Activated naive CD4-positive, alpha-beta T cell treated with anti-CD3 and anti-CD28 coated beads, Interleukin-2, amount 50 U/mL, for 72 hours (primary cell): ENCODE results near the gene UBXN7. TPM values are rescaled to one million over a fixed set of nuclear protein-coding genes. Genes with fewer than 3 reads are reported as not detected.
"Not testable (repeated sequence)": the region's sequence is repeated elsewhere in the genome, so short reads cannot be mapped to it uniquely, and the experiment has no call there.

Experiments used
- ATAC-seq, 2 donors: fragments of 150-1000 bp; cut with Tn5 transposase; 2 replicates each; pipeline ENCODE4 v1.10.0; 2021; ENCODE audit warnings: mild to moderate bottlenecking in 2 of 2, moderate library complexity in 2 of 2
- DNase-seq, 2 donors: peaks; one replicate each; pipeline ENCODE4 v3.0.0; 2021 to 2022; ENCODE audit warnings: low spot score in 2 of 2
- H3K27ac Mint-ChIP-seq, 2 donors: one replicate each; pipeline ENCODE4 v1.8.0; 2022; ENCODE audit warnings: mild to moderate bottlenecking in 2 of 2, mixed read lengths in 2 of 2
- H3K36me3 Mint-ChIP-seq, 2 donors: one replicate each; pipeline ENCODE4 v1.8.0; 2022; ENCODE audit warnings: mixed read lengths in 2 of 2
- H3K9me3 Mint-ChIP-seq, 2 donors: one replicate each; pipeline ENCODE4 v1.8.0; 2022; ENCODE audit warnings: mixed read lengths in 2 of 2
- total RNA-seq, 2 donors: library from RNA; stranded (reverse); gene quantifications; one replicate each; pipeline ENCODE4 v1.2.3, GENCODE V29; 2022

UBXN7 gene
- total RNA-seq, 2 donors from 2014 or later: 78.1 to 101 TPM

DNA sequence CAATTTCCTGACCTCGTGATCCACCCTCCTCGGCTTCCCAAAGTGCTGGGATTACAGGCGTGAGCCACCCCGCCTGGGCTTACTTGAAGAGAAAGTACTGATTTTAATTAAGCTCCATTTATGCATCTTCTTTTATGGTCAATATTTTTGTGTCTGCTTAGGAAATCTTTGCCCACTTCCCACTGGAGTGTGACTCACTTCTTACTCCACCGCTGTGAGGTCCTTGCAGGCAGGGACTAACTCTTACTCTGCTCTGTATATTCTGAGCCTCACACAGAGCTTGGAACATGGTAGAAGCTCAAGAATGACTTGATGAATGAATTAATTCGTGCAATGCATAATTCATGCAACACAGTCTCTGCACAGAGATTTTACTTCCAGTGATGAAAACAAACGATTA is 91.1 kb downstream of the UBXN7 start:
- H3K9me3 Mint-ChIP-seq: no peaks in the 10 kb centered on the region
- H3K36me3 Mint-ChIP-seq: no peaks in the 10 kb centered on the region
- H3K27ac Mint-ChIP-seq: no peak overlapping the region
- ATAC-seq (no peak), DNase-seq (no peak)

DNA sequence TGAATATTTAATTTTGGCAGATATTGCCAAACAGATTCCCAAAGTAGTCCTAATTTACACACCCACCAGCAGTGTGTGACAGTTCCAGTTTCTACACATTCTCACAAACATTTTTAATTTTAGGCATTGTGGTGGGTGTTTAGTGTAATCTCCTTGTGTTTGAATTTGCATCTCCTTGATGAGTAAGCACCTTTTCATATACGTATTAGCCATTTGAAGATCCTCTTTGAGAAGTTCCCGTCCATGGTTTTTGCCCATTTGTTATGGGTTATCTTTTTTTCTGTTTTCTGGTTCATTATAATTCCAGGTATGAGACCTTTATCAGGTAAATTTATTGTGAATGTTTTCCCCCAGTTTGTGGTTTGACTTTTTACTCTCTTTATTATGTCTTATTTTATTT is 91.8 kb downstream of the UBXN7 start:
- no peak for ATAC-seq
- Mint-ChIP-seq H3K27ac (no peak overlapping the region), H3K36me3 (no peaks in the 10 kb centered on the region), H3K9me3 (no peaks in the 10 kb centered on the region)
- DNase-seq: no peak

- Mint-ChIP-seq H3K36me3 (no peaks in the 10 kb centered on the region), H3K9me3 (no peaks in the 10 kb centered on the region), H3K27ac (no peak overlapping the region)
- DNase-seq (no peak), ATAC-seq (no peak)
These were observed 92.6 kb downstream of the UBXN7 start for GRCh38 chr3:196339493-196340254.

GRCh38 chr3:196339044-196339443 is 93.2 kb downstream of the UBXN7 start:
- Mint-ChIP-seq H3K36me3 (no peaks in the 10 kb centered on the region), H3K9me3 (no peaks in the 10 kb centered on the region), H3K27ac (no peak overlapping the region)
- ATAC-seq: no peak
- no peak for DNase-seq

- no peak for ATAC-seq
- Mint-ChIP-seq H3K9me3 (no peaks in the 10 kb centered on the region), H3K36me3 (no peaks in the 10 kb centered on the region), H3K27ac (no peak overlapping the region)
- no peak for DNase-seq
These were observed 95.7 kb downstream of the UBXN7 start for GRCh38 chr3:196336319-196337145.

DNA sequence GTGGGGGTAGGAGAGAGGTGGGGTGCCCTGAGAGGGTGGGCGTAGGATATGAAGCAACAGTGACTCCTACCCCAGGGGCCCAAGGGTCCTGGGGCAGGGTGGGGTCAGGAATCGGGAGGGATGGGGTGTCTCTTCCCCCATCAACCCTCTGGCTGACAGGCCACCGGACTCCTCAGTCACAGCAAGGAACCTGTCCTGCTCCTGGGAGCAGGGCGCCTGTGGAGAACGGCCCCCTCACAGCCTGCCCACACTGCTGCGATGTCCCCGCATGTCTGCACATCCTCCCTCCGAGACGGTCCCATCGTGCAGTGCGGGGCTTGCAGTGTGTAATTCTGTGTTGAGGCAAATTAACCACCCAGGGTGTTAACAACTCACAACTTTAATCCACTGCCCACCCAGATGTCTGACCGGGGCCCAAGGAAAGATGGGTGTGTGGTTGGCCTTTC is 96.7 kb downstream of the UBXN7 start:
- no peak overlapping the region for H3K27ac Mint-ChIP-seq
- DNase-seq: no peak
- H3K36me3 Mint-ChIP-seq: no peaks in the 10 kb centered on the region
- no peak for ATAC-seq
- H3K9me3 Mint-ChIP-seq: no peaks in the 10 kb centered on the region

DNA sequence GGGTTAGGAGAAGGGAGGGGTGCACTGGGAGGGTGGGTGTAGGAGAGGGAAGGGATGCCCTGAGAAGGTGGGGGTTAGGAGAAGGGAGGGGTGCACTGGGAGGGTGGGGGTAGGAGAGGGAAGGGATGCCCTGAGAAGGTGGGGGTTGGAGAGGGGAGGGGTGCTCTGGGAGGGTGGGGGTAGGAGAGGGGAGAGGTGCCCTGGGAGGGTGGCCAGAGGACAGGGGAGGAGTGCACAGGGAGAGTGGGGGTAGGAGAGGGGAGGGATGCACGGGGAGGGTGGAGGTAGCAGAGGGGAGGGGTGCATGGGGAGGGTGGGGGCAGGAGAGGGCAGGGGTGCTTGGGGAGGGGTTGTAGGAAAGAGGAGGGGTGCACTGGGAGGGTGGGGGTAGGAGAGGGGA is 97.2 kb downstream of the UBXN7 start:
- DNase-seq (no peak), ATAC-seq (no peak)
- Mint-ChIP-seq H3K36me3 (no peaks in the 10 kb centered on the region), H3K27ac (no peak overlapping the region), H3K9me3 (no peaks in the 10 kb centered on the region)

DNA sequence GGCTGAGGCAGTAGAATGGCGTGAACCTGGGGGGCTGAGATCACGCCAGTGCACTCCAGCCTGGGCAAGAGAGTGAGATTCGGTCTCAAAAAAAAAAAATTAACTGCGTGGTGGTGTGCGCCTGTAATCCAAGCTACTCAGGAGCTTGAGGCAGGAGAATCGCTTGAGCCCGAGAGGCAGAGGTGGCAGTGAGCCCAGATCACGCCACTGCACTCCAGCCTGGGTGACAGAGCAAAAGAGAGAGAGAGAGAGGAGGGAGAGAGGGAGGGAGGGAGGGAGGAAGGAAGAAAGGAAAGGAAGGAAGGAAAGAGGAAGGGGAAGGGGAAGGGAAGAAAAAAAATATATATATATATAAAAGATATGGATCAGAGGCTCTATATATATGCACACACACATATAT is 100.1 kb downstream of the UBXN7 start:
- no peaks in the 10 kb centered on the region for H3K9me3 Mint-ChIP-seq
- H3K27ac Mint-ChIP-seq: no peak overlapping the region
- no peak for ATAC-seq
- H3K36me3 Mint-ChIP-seq: no peaks in the 10 kb centered on the region
- DNase-seq: no peak

GRCh38 chr3:196327405-196327804 is 104.8 kb downstream of the UBXN7 start:
- DNase-seq (no peak), ATAC-seq (no peak)
- Mint-ChIP-seq H3K27ac (no peak overlapping the region), H3K9me3 (no peaks in the 10 kb centered on the region), H3K36me3 (no peaks in the 10 kb centered on the region)

DNA sequence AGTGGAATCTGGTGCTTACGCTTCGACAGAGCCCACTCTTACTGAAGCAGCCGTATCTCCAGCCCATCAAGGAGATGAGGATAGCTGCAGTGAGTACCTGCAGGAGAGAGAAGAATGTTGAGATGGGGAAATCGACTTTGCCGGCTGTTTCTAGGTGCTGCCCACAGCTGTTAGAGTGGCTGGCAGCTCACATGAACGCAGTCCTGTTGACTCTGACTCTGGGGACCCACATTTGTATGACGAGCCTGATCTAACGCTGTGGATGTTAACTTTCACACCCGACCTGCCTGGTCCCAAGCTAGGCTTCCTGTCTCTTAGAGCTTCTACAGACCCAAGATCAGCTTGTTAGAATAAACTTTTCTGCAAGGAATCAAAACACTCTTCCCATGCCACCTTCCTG is 105.3 kb downstream of the UBXN7 start:
- ATAC-seq (no peak), DNase-seq (no peak)
- Mint-ChIP-seq H3K27ac (no peak overlapping the region), H3K36me3 (no peaks in the 10 kb centered on the region), H3K9me3 (no peaks in the 10 kb centered on the region)

DNA sequence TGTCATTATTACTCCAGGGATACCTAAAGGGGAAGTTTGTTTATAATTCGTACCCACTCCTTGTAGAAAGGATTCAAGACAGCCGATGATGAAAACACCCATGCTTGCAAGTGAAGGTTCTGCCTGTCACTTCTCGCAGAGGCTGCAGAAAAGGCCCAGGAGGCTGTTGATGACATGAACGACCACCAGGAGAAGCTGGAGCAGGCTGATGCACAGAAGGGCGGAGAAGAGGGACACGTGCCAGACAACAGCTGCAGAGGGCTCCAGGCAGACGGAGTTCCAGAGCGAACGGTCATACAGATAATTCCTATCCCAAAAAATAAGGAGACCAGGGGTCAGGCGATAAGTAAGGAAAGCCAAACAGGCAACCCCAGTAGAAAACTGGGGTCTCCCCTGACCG is 108.5 kb downstream of the UBXN7 start:
- DNase-seq: no peak
- Mint-ChIP-seq H3K27ac (no peak overlapping the region), H3K36me3 (no peaks in the 10 kb centered on the region), H3K9me3 (no peaks in the 10 kb centered on the region)
- no peak for ATAC-seq

GRCh38 chr3:196323016-196323415 is 109.2 kb downstream of the UBXN7 start:
- DNase-seq: no peak
- no peak for ATAC-seq
- no peak overlapping the region for H3K27ac Mint-ChIP-seq
- peaks cover 0 to 4% of the 10 kb centered on the region in 2 donors for H3K36me3 Mint-ChIP-seq
- H3K9me3 Mint-ChIP-seq: no peaks in the 10 kb centered on the region

DNA sequence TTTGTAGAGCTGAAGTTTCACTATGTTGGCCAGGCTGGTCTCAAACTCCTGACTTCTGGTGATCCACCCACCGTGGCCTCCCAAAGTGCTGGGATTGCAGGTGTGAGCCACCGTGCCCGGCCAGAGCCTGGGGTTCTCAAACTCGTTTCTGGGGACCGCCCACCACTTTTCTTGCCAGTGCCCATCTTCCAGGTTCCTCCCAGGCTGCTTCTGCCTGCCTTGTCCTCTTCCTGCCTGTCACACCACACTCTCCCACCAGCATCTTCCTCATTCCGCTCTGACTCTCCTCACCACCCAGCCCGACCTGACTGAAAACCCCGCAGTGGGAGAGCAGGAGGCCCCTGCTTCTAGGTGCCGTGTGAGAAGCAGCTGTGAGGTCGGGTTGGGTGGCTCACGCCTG is 111.1 kb downstream of the UBXN7 start:
- Mint-ChIP-seq H3K27ac (no peak overlapping the region), H3K9me3 (no peaks in the 10 kb centered on the region), H3K36me3 (peaks cover 0 to 18% of the 10 kb centered on the region in 2 donors)
- no peak for ATAC-seq
- no peak for DNase-seq

GRCh38 chr3:196320137-196320536 is 112.1 kb downstream of the UBXN7 start:
- ATAC-seq (no peak), DNase-seq (no peak)
- H3K9me3 Mint-ChIP-seq: no peaks in the 10 kb centered on the region
- H3K36me3 Mint-ChIP-seq: peaks cover 0 to 18% of the 10 kb centered on the region in 2 donors
- peak overlapping the region in 1 of 2 donors; percentile 97 for H3K27ac Mint-ChIP-seq

DNA sequence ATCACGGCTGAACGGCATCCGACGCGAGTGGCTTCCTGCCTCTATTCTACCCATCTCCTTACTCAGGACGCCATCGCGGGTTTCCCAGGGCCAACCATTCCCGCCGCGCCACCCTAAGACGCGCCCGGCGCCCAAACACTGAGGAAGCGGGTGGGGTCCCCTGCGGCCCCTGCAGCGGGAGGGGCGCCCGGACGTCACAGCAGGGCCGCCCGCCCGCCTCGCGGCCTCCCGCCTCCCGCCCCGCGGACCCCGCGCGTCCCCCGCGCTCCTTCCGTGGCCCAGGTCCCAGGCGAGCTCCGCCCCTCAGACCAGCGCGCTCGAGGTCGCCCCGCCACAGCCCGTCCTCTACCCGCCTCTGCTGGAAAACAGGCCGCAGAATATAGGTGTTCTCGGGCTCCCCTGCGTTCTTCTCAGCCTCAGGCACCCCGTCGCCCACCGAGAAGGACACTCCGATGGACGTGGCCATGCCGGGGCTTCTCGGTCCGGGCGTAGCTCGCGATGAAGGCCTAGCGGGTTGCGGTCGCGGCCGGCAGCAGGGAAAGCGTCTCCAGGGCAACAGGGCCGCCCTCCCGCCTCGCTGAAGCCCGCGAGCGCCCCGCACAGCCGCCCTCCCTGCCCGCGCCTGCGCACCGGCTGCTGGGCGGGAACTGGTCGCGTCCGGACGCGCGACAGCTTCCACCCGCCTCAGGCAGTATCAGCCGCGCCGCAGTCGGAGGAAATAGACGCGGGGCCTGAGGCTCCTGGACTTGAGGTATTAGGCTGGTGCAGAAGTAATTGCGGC is 114.3 kb downstream of the UBXN7 start, which contains the start of gene DYNLT2B:
TSS of gene DYNLT2B (minus strand) at position 554 of the 781 bp plus-strand sequence. CDS start at position 466, 88 bp downstream.
- no peaks in the 10 kb centered on the region for H3K9me3 Mint-ChIP-seq
- ATAC-seq: peak; percentile 93 to 95
- peak within 1 kb of the TSS; percentile 97 to 99 for H3K27ac Mint-ChIP-seq
- peaks cover 0 to 18% of the 10 kb centered on the region in 2 donors for H3K36me3 Mint-ChIP-seq
- peak; percentile 88 to 92 for DNase-seq

GRCh38 chr3:196316799-196317686 is 115.2 kb downstream of the UBXN7 start:
- not testable (repeated sequence) for ATAC-seq, H3K9me3 Mint-ChIP-seq, DNase-seq
- H3K27ac Mint-ChIP-seq: peak overlapping the region; percentile 92 to 97
- H3K36me3 Mint-ChIP-seq: peaks cover 0 to 18% of the 10 kb centered on the region in 2 donors
